Tibial artery (tissue), 4 donors: ENCODE results near the gene TRIAP1.

Experiments used
- DNase-seq, 2 donors: peaks; one replicate each; pipeline ENCODE4 v3.0.0-alpha.2; 2019
- H3K27ac ChIP-seq, 2 donors: fragments of 200-600 bp; sonication (generic) in 1 of 2; 1 replicate in 1 of 2; 2 replicates in 1 of 2; pipeline ENCODE4 v1.5.1; 2018 to 2019; ENCODE audit warnings: mild to moderate bottlenecking in 1 of 2
- H3K27me3 ChIP-seq, 2 donors: fragments of 200-600 bp; sonication (generic) in 1 of 2; one replicate each; pipeline versions ENCODE4 v1.5.1 to v1.6.0; 2016 to 2019
- H3K36me3 ChIP-seq, 3 donors: fragments of 200-600 bp; sonication (generic) in 2 of 3; one replicate each; pipeline ENCODE4 v1.5.1; 2016 to 2019; ENCODE audit warnings: mild to moderate bottlenecking in 2 of 3
- H3K4me1 ChIP-seq, 4 donors: fragments of 200-600 bp; sonication (generic) in 2 of 4; 1 replicate in 3 of 4; 2 replicates in 1 of 4; pipeline ENCODE4 v1.5.1; 2016 to 2019
- H3K4me3 ChIP-seq, 2 donors: fragments of 200-600 bp; sonication (generic) in 1 of 2; 1 replicate in 1 of 2; 2 replicates in 1 of 2; pipeline ENCODE4 v1.5.1; 2018 to 2019; ENCODE audit warnings: mild to moderate bottlenecking in 2 of 2
- H3K9me3 ChIP-seq, 3 donors: fragments of 200-600 bp; sonication (generic) in 1 of 3; one replicate each; pipeline ENCODE4 v1.5.1; 2016 to 2019
- CTCF ChIP-seq, 2 experiments: fragments of 200-600 bp in 1 of 2; fragments of 450-650 bp in 1 of 2; IDR thresholded peaks; one replicate each; pipeline ENCODE4 v1.5.1; 2017 to 2019; ENCODE audit warnings: antibody characterized with exemption in 2 of 2, mild to moderate bottlenecking in 1 of 2, moderate library complexity in 1 of 2
- intact Hi-C: fragments of 100-400 bp; cut with DNase I; formaldehyde crosslinking; loops from one replicate; pipeline ENCODE4 v1.15.0; 2023; ENCODE audit warnings: low total_unique reads

The TRIAP1 gene

DNA sequence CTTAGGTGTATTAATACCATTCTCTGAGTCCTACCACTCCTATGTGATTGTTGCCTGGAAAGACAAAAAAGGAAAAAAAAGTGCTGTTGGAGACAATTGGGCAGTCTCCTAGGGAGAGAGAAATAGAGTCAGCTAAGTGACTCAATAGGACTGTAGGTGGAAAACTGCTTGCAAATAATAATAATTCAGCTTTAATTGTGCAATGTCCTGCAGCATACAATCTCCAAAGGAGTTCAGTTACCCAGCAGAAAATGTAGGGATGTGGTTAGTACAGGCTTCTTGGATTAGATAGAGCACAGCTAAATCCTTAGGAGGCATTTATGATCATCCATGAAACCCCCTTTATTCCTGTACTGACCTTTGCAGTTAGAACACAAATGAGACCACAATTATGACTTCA is 26.3 kb upstream of the TRIAP1 start:
- no peak for DNase-seq
- no peaks in the 10 kb centered on the region for H3K9me3 ChIP-seq
- no peak for TF ChIP-seq CTCF (IDR thresholded peaks at IDR 0.05)
- peaks cover 0 to 33% (median 11%) of the 10 kb centered on the region in 4 donors for H3K4me1 ChIP-seq
- no peak overlapping the region for H3K4me3 ChIP-seq
- H3K27me3 ChIP-seq: no peaks in the 10 kb centered on the region
- no peaks in the 10 kb centered on the region for H3K36me3 ChIP-seq
- no peak overlapping the region for H3K27ac ChIP-seq
- intact Hi-C loops: no loop called here

DNA sequence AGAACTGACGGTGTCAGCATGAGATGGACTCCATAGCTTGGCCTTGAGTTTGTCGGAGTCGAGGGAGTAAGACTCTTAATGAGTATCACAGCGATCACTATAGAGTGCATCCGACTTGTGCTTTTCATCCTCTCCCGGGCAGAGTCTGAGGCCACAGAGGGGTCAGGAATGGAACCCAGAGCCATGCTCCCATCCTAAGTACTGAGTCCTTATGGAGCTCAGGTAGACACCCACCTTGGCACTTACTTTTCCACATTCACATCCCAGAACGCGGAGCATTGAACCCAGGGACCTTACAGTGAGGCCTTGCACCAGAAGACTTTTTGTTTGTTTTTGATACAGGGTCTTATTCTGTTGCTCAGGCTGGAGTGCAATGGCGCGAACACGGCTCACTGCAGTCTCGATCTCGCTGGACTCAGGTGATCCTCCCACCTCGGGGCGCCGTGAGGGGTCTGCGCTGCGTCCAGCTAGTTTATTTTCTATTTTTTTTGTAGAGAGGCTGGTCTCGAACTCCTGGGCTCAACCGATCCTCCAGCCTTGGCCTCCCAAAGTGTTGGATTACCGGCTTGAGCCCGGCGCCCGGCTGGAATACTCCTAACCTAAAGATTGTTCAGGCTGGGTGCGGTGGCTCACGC is 24.1 kb upstream of the TRIAP1 start:
- H3K9me3 ChIP-seq: no peaks in the 10 kb centered on the region
- peaks cover 0 to 52% (median 19%) of the 10 kb centered on the region in 4 donors for H3K4me1 ChIP-seq
- peak in 1 of 2 donors; percentile 67 for DNase-seq
- H3K36me3 ChIP-seq: peaks cover 3 to 18% (median 5%) of the 10 kb centered on the region in 3 donors
- H3K27me3 ChIP-seq: no peaks in the 10 kb centered on the region
- H3K27ac ChIP-seq: peak overlapping the region; percentile 93 to 94
- peak overlapping the region; percentile 95 to 98 for H3K4me3 ChIP-seq
- no peak for TF ChIP-seq CTCF (IDR thresholded peaks at IDR 0.05)
- intact Hi-C loops: no loop called here

GRCh38 chr12:120469450-120470149 is 23.4 kb upstream of the TRIAP1 start, which contains the start of gene SRSF9:
Gene SRSF9, minus strand, starts transcription at chr12:120469748. Its CDS starts 139 bp downstream, at chr12:120469609.
- DNase-seq: peak; percentile 94 to 97
- intact Hi-C loops: no loop called here
- Histone ChIP-seq H3K36me3 (peaks cover 10 to 25% (median 11%) of the 10 kb centered on the region in 3 donors), H3K4me3 (peak within 1 kb of the TSS; percentile 95 to 98), H3K9me3 (no peaks in the 10 kb centered on the region), H3K27ac (peak within 1 kb of the TSS; percentile 93 to 94), H3K4me1 (peaks cover 0 to 49% (median 19%) of the 10 kb centered on the region in 4 donors), H3K27me3 (no peaks in the 10 kb centered on the region)
- peak; percentile 88 to 94 for TF ChIP-seq CTCF (IDR thresholded peaks at IDR 0.05)

- intact Hi-C loops: no loop called here
- Histone ChIP-seq H3K36me3 (peaks cover 16 to 31% (median 18%) of the 10 kb centered on the region in 3 donors), H3K27me3 (no peaks in the 10 kb centered on the region), H3K4me3 (peak overlapping the region; percentile 95 to 98), H3K4me1 (peaks cover 0 to 43% (median 19%) of the 10 kb centered on the region in 4 donors), H3K27ac (peak overlapping the region; percentile 93 to 94), H3K9me3 (no peaks in the 10 kb centered on the region)
- peak; percentile 28 to 73 for DNase-seq
- no peak for TF ChIP-seq CTCF (IDR thresholded peaks at IDR 0.05)
These were observed 22.8 kb upstream of the TRIAP1 start for GRCh38 chr12:120468821-120469449.

DNA sequence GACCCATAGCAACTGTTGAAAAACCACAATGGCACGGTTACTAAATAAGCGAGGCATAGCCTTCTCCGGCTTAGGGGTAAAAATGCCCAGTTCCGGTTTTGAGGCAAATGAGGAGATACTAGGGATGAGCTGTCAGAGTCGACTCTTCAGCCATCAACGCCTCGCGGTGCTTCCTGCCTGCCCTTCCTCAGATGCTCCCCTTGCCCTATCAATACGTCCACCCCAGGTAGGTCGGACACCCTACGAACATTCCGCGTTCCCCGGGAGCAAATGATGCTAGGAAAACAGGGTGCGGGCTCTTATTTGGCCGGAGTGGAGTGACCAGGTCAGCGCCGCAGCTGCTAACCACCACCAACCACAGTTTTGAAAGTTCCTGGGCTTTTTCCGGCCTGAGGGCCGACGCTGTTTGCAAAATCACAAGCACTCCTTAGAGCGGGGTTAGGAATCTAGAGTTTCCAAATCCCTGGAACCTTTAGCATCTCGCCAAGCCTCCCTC is 22.2 kb upstream of the TRIAP1 start:
- Histone ChIP-seq H3K9me3 (no peaks in the 10 kb centered on the region), H3K27me3 (no peaks in the 10 kb centered on the region), H3K36me3 (peaks cover 22 to 37% (median 24%) of the 10 kb centered on the region in 3 donors), H3K4me3 (peak overlapping the region; percentile 95 to 98), H3K27ac (peak overlapping the region; percentile 93 to 94), H3K4me1 (peaks cover 0 to 39% (median 19%) of the 10 kb centered on the region in 4 donors)
- no peak for TF ChIP-seq CTCF (IDR thresholded peaks at IDR 0.05)
- intact Hi-C loops: no loop called here
- DNase-seq: peak; percentile 31 to 69
